Dendritic cell treated with granulocyte-macrophage colony-stimulating factor and Interleukin-4, amounts not matched to agents 40 ng/mL and 50 ng/mL, for 4 days (primary cell): Measurements from ENCODE around the gene FAM131B.

Source experiments
- H3K27ac Mint-ChIP-seq: one replicate; pipeline ENCODE4 v1.8.0; 2022; ENCODE audit warnings: mild to moderate bottlenecking, mixed read lengths
- H3K27me3 Mint-ChIP-seq: one replicate; pipeline ENCODE4 v1.8.0; 2022; ENCODE audit warnings: mild to moderate bottlenecking, mixed read lengths
- H3K36me3 Mint-ChIP-seq: one replicate; pipeline ENCODE4 v1.8.0; 2022; ENCODE audit warnings: low read depth, mixed read lengths
- H3K4me1 Mint-ChIP-seq: one replicate; pipeline ENCODE4 v1.8.0; 2022; ENCODE audit warnings: low read depth, mixed read lengths
- H3K4me3 Mint-ChIP-seq: one replicate; pipeline ENCODE4 v1.8.0; 2022; ENCODE audit warnings: mild to moderate bottlenecking, moderate library complexity, mixed read lengths
- H3K9me3 Mint-ChIP-seq: one replicate; pipeline ENCODE4 v1.8.0; 2022; ENCODE audit warnings: mixed read lengths
- intact Hi-C: fragments of 100-400 bp; cut with micrococcal nuclease; formaldehyde crosslinking; loops from one replicate; pipeline ENCODE4 v1.15.0; 2022

Gene FAM131B

DNA sequence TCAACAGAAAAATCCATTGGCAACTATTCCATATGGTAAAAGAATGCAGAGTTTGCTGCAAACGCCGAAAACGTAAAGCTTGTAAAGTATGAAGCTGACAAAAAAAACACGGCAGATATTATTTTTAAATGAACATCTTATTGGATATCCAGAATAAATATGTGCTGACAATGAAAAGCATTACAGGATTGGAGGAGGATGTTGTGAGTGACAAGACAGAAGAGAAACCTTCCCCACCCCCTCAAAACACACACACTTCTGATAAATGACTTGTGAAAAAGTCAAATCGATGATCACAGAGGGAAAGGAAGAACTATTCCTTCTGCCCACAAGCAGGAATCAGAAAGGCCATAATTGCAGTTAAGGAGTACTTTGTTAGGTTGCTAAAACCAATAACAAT lies 14.6 kb downstream of the FAM131B start:
- Mint-ChIP-seq H3K27ac (no peak overlapping the region), H3K9me3 (no peaks in the 10 kb centered on the region), H3K27me3 (peaks cover 26% of the 10 kb centered on the region), H3K36me3 (no peaks in the 10 kb centered on the region), H3K4me1 (peaks cover 31% of the 10 kb centered on the region), H3K4me3 (no peak overlapping the region)
- intact Hi-C loops: no loop called here

DNA sequence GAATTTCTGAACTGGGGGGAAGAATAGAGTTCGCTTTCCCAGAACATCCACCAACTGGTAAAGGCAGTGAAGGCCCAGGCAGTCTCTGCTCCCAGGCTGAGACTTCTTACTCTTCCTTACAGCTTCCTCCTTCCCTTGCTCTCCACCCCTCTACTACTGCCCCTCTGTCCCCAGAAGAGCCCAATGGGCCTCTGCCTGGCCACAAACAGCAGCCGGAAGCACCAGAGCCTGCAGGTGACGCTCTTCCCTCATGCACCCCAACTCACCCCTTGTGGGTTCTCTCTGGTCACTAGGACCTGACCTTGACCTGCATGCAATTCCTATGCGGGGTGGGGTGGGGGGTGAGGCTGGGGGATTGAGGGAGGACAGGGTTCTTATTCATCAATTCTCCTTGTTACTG lies 16.5 kb downstream of the FAM131B start:
- intact Hi-C loops: no loop called here
- peak overlapping the region; percentile 45 for H3K27ac Mint-ChIP-seq
- H3K4me1 Mint-ChIP-seq: peaks cover 20% of the 10 kb centered on the region
- no peaks in the 10 kb centered on the region for H3K9me3 Mint-ChIP-seq
- H3K4me3 Mint-ChIP-seq: peak overlapping the region; percentile 74
- no peaks in the 10 kb centered on the region for H3K36me3 Mint-ChIP-seq
- peaks cover 21% of the 10 kb centered on the region for H3K27me3 Mint-ChIP-seq

DNA sequence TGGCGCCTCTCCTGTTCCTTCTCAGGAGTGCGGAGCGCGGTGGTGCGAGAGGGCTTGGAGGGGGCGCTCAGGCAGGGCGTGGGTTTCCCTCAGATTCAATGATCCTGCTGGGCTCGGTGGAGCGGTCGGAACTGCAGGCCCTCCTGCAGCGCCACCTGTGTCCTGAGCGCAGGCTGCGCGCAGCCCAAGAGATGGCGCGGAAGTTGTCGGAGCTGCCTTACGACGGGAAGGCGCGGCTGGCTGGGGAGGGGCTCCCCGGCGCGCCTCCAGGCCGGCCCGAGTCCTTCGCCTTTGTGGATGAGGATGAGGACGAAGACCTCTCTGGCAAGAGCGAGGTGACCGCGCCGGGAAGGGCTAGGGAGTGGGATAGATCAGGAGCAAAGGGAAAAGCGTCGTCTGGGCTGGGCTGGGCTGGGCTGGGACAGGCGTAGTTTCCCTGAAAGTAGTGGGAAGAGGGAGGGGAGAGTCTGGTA lies 17.0 kb downstream of the FAM131B start:
- Mint-ChIP-seq H3K4me3 (peak overlapping the region; percentile 74), H3K9me3 (no peaks in the 10 kb centered on the region), H3K4me1 (peaks cover 21% of the 10 kb centered on the region), H3K27ac (peak overlapping the region; percentile 45), H3K36me3 (no peaks in the 10 kb centered on the region), H3K27me3 (peaks cover 21% of the 10 kb centered on the region)
- intact Hi-C loops: no loop called here

GRCh38 chr7:143343596-143343995 lies 18.9 kb downstream of the FAM131B start:
- H3K27me3 Mint-ChIP-seq: peaks cover 26% of the 10 kb centered on the region
- no peak overlapping the region for H3K4me3 Mint-ChIP-seq
- H3K36me3 Mint-ChIP-seq: no peaks in the 10 kb centered on the region
- peaks cover 25% of the 10 kb centered on the region for H3K4me1 Mint-ChIP-seq
- H3K27ac Mint-ChIP-seq: no peak overlapping the region
- no peaks in the 10 kb centered on the region for H3K9me3 Mint-ChIP-seq
- intact Hi-C loops: no loop called here

GRCh38 chr7:143341842-143342241 lies 20.7 kb downstream of the FAM131B start:
- intact Hi-C loops: no loop called here
- Mint-ChIP-seq H3K4me1 (peaks cover 23% of the 10 kb centered on the region), H3K36me3 (no peaks in the 10 kb centered on the region), H3K9me3 (no peaks in the 10 kb centered on the region), H3K27me3 (peaks cover 25% of the 10 kb centered on the region), H3K27ac (no peak overlapping the region), H3K4me3 (no peak overlapping the region)

DNA sequence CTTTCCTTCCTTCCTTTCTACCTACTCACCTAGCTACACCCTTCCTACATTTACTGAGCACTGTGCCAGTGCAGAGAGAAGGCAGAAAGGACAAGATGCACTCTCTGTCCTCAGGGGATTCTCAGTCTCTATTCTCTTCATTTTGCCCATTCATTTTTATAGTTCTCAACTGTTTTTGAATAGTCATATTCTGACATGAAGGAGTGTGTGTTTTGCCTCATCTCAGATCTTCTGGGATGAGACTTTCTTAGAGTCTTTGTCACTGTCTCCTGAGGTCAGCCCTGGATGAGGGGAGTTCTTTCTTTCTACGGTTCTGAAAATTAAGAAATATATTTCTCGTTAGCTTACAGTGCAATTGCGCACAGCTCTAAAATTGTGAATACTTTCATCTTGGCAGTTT lies 25.3 kb downstream of the FAM131B start:
- Mint-ChIP-seq H3K27me3 (peaks cover 7% of the 10 kb centered on the region), H3K9me3 (no peaks in the 10 kb centered on the region), H3K27ac (no peak overlapping the region)

DNA sequence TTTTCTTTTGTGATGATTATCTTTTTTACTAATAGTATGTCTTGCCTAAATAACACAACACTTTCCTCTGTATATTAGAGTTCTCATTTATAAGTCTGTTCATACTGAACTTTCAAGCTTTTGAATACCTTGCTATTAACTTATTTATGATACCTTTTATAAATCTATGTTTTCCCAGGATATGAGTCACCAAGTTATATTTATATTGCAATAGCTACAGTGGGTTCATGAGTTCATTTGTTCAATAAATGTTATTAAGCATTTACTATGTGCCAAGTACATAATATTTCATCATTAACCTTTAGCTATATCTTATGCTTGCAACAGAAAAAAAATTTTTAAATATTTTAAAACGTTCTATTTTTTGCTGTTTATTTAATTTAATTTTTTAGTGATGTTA lies 28.3 kb downstream of the FAM131B start:
- Mint-ChIP-seq H3K9me3 (no peaks in the 10 kb centered on the region), H3K27me3 (peaks cover 5% of the 10 kb centered on the region), H3K4me3 (no peak overlapping the region), H3K36me3 (no peaks in the 10 kb centered on the region), H3K27ac (no peak overlapping the region), H3K4me1 (peaks cover 36% of the 10 kb centered on the region)
- intact Hi-C loops: no loop called here

More for the DNA sequence above, 25.3 kb downstream of the FAM131B start:
- H3K36me3 Mint-ChIP-seq: no peaks in the 10 kb centered on the region
- intact Hi-C loops: no loop called here
- peaks cover 17% of the 10 kb centered on the region for H3K4me1 Mint-ChIP-seq
- H3K4me3 Mint-ChIP-seq: no peak overlapping the region

DNA sequence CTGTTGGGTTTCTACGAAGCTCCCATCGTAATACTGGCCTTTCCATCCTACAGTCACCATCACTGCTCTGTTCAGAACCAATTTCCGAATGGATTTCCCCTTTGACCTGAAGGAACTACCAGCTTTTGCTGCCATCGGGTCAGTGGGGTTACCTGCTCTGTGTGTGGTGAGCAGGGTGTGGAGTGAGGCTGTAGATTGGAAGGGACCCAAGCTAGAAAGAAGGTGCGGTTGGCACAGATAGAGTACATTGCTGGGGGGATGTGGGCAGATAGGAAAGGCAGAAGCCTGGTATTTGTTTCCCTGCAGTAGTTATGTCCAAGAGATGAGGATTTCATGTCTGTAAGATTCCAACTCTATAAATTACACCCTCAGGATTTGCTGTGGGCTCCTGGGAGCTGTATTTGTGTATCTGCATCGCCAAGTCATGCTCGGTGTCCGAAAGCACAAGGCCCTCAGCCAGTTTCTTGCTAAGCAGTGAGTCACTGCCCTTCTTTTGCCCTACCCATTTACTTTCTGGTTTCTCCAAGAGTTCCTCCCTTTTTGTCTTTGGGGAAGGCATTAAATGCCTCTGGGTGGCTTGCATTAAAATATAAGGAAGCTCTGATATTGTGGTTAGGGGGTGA lies 31.2 kb downstream of the FAM131B start:
- H3K36me3 Mint-ChIP-seq: no peaks in the 10 kb centered on the region
- no peaks in the 10 kb centered on the region for H3K9me3 Mint-ChIP-seq
- no peak overlapping the region for H3K4me3 Mint-ChIP-seq
- peaks cover 53% of the 10 kb centered on the region for H3K4me1 Mint-ChIP-seq
- H3K27ac Mint-ChIP-seq: peak overlapping the region; percentile 86
- intact Hi-C loops: no loop called here
- H3K27me3 Mint-ChIP-seq: no peaks in the 10 kb centered on the region

GRCh38 chr7:143329471-143330170 lies 32.9 kb downstream of the FAM131B start:
- peak overlapping the region; percentile 86 for H3K27ac Mint-ChIP-seq
- H3K9me3 Mint-ChIP-seq: no peaks in the 10 kb centered on the region
- no peaks in the 10 kb centered on the region for H3K36me3 Mint-ChIP-seq
- H3K27me3 Mint-ChIP-seq: no peaks in the 10 kb centered on the region
- H3K4me3 Mint-ChIP-seq: no peak overlapping the region
- intact Hi-C loops: no loop called here
- H3K4me1 Mint-ChIP-seq: peaks cover 70% of the 10 kb centered on the region

GRCh38 chr7:143327903-143328302 lies 34.6 kb downstream of the FAM131B start:
- Mint-ChIP-seq H3K36me3 (no peaks in the 10 kb centered on the region), H3K4me3 (no peak overlapping the region), H3K27ac (peak overlapping the region; percentile 9), H3K9me3 (no peaks in the 10 kb centered on the region), H3K4me1 (peaks cover 87% of the 10 kb centered on the region), H3K27me3 (no peaks in the 10 kb centered on the region)
- intact Hi-C loops: no loop called here

GRCh38 chr7:143325240-143325639 lies 37.3 kb downstream of the FAM131B start:
- Mint-ChIP-seq H3K36me3 (no peaks in the 10 kb centered on the region), H3K27ac (no peak overlapping the region), H3K9me3 (no peaks in the 10 kb centered on the region), H3K4me3 (no peak overlapping the region), H3K4me1 (peaks cover 81% of the 10 kb centered on the region), H3K27me3 (no peaks in the 10 kb centered on the region)
- intact Hi-C loops: no loop called here

GRCh38 chr7:143323653-143324052 lies 38.9 kb downstream of the FAM131B start:
- no peak overlapping the region for H3K4me3 Mint-ChIP-seq
- no peaks in the 10 kb centered on the region for H3K9me3 Mint-ChIP-seq
- H3K4me1 Mint-ChIP-seq: peaks cover 85% of the 10 kb centered on the region
- no peaks in the 10 kb centered on the region for H3K36me3 Mint-ChIP-seq
- intact Hi-C loops: loop anchor here (5.0 kb wide), 1 partner anchor 94 kb away; no protein-coding TSS in a partner anchor
- no peaks in the 10 kb centered on the region for H3K27me3 Mint-ChIP-seq
- H3K27ac Mint-ChIP-seq: peak overlapping the region; percentile 17

DNA sequence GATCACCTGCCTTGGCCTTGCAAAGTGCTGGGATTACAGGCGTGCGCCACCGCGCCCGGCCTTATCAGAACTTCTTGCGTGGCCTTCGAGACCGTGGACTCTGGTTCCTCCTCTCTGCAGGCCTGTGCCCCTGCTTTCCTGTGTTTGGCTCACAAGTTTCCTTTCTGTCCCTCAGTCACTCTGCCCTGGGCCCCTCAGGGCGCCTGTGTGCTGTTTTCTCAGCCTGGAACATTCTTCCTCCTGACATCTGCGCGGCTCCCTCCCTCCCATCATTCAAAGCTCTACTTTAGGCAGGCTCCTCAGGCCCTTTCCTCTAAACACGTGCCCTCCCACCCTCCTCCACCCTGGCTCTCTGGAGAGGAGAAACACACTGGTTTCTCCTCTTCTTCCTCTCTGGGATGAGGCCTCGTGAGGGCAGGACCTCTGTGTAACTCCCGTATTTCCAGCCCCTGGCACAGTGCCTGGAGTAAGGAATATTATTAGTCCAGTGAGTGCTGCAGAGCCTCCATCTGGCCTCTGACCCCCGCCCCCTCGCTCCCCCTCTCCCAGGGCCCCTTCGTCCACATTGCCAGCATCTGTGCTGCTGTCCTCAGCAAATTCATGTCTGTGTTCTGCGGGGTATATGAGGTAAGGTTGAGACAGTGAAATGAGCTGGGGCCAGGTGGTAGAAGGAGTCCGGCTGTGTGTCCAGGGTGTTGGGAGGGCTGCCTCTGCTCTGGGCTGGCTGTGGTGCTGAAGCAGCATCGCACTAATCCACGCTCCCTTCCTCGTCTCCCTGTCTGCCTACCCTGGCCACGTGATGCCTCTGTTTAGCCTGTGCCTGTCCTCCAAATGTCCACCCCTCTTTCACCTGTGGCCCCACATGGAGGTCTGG lies 39.5 kb downstream of the FAM131B start:
- Mint-ChIP-seq H3K4me1 (peaks cover 85% of the 10 kb centered on the region), H3K36me3 (no peaks in the 10 kb centered on the region), H3K27ac (peak overlapping the region; percentile 17), H3K9me3 (no peaks in the 10 kb centered on the region), H3K4me3 (no peak overlapping the region), H3K27me3 (no peaks in the 10 kb centered on the region)
- intact Hi-C loops: loop anchor here (5.0 kb wide), 1 partner anchor 94 kb away; no protein-coding TSS in a partner anchor

DNA sequence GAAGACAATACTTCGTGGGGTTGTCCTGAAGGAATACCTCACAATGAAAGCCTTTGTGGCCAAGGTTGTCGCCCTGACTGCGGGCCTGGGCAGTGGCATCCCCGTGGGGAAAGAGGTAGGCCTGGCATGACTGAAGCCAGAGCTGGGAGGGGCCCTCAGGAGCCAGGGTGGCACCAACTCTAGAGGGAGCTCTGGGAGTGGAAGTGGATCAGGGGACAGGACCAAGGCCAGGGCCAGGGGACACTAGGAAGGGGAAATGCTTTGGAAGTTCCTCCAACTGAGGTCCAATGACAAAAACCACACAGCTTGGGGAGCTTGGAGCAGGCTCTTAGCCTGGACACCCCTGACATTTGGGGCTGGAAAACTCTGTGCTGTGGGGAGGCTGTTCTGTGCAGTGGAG lies 40.8 kb downstream of the FAM131B start:
- Mint-ChIP-seq H3K9me3 (no peaks in the 10 kb centered on the region), H3K4me3 (no peak overlapping the region), H3K4me1 (peaks cover 88% of the 10 kb centered on the region), H3K36me3 (no peaks in the 10 kb centered on the region), H3K27ac (peak overlapping the region; percentile 66), H3K27me3 (no peaks in the 10 kb centered on the region)
- intact Hi-C loops: loop anchor here (5.0 kb wide), 1 partner anchor 96 kb away; no protein-coding TSS in a partner anchor
